NK-92 (cell line): ENCODE results near the gene JMJD6.
"Not testable (repeated sequence)": the region's sequence is repeated elsewhere in the genome, so short reads cannot be mapped to it uniquely, and the experiment has no call there.

ENCODE experiments used
- DNase-seq: peaks from one replicate; lab custom pipeline; 2025; ENCODE audit not compliant: unreplicated experiment; lab: John Stamatoyannopoulos, UW

JMJD6 gene

DNA sequence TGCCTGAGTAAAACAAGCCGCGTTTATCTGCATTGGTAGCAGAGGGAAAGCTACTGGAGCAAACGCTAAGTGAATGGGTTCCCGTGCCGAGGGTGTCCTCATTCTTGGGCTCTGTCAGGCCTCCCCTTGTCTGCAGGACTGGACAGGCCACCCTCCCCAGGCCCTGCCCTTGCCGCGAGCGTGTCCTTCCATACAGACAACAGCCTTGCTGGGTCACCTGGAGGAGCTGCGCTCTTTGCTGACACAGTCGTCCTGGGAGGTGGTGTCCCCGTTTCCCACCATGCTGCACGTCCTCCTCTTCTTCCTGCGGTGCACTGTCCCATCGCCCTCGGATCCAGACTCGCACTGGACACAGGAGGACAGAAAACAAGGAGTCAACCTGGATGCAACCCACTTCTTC lies 7.9 kb downstream of the JMJD6 start:
- DNase-seq: no peak

- DNase-seq: no peak
These were observed 9.6 kb downstream of the JMJD6 start for GRCh38 chr17:76716839-76717215.

GRCh38 chr17:76716146-76716838 lies 10.1 kb downstream of the JMJD6 start:
- DNase-seq: no peak

DNA sequence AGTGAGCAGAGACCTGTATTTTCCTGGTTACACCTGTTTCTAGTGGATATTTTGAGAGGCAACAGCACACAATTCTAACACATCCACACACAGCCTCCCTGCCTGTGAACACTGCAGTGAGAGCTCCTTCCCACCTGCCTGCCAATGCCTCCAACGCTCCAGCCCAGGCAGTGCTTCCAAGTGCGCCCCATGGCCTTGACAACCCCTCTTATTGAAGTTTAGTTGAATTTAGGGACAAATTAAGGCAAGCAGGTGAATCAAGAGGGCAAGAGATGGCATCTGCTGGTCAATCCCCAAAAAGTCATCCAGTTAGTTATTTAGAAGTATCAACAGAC lies 10.9 kb downstream of the JMJD6 start:
- DNase-seq: no peak

- DNase-seq: no peak
These were observed 11.4 kb downstream of the JMJD6 start for GRCh38 chr17:76714822-76715495.

GRCh38 chr17:76714336-76714735 lies 12.1 kb downstream of the JMJD6 start:
- no peak for DNase-seq

GRCh38 chr17:76713765-76714164 lies 12.6 kb downstream of the JMJD6 start:
- DNase-seq: no peak

DNA sequence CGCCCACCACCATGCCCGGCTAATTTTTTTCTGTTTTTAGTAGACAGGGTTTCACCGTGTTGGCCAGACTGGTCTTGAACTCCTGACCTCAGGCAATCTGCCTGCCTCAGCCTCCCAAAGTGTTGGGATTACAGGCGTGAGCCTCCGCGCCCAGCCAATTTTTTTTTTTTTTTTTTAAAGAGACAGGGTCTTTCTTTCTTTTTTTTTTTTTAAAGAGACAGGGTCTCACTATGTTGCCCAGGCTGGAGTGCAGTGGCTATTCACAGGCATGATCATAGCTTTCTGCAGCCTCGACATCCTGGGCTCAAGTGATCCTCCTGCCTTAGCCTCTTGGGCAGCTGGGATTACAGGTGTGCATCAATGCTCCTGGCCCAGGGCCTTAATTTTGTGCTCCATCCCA lies 14.1 kb downstream of the JMJD6 start:
- not testable (repeated sequence) for DNase-seq

GRCh38 chr17:76710863-76711611 lies 15.4 kb downstream of the JMJD6 start, which contains the start of gene MXRA7:
Gene MXRA7 (minus strand): TSS chr17:76710965. CDS start chr17:76710946, 19 bp downstream.
- DNase-seq: no peak

- not testable (repeated sequence) for DNase-seq
These were observed 16.2 kb downstream of the JMJD6 start for GRCh38 chr17:76709951-76710862.

DNA sequence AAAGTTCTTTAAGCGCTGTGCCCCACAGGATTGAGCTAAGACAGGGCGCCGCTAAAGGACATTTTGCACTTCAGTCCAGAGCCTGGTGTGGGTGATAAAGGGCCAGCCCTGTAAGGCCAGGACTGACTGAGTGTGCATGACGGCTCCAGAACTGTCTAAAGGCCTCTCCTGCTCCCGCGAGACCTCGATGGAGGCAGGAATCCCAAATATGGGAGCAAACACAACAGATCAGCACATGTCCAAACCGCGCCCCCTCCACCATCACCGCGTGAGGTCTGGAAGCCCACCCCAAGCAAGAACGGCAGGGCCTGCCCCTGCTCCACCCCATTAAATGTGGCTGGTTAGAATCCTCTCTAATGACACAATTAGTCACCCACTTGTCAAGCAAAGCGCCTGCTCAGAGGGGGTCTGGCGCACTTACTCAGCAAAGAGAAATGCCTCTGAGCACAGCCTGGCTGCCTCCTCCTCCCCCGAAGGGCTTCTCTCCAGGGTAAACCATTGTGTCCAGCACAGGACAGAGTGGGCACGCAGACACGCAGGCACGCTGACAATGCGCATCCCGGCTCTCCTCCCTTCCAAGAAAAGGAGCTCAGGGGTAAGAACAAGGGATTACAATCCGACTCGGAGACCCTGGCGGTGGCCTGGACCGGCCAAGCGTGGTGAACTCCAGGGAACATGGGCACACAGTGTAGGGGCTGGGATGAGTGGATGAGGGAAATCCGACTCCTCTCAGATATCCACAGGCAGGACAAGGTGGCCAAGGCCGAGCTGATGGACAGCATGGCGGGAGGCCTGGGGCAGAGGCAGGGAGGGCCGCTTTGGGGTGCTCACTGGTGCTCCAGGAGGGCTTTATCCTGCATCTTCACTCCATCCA lies 17.1 kb downstream of the JMJD6 start:
- DNase-seq: no peak

DNA sequence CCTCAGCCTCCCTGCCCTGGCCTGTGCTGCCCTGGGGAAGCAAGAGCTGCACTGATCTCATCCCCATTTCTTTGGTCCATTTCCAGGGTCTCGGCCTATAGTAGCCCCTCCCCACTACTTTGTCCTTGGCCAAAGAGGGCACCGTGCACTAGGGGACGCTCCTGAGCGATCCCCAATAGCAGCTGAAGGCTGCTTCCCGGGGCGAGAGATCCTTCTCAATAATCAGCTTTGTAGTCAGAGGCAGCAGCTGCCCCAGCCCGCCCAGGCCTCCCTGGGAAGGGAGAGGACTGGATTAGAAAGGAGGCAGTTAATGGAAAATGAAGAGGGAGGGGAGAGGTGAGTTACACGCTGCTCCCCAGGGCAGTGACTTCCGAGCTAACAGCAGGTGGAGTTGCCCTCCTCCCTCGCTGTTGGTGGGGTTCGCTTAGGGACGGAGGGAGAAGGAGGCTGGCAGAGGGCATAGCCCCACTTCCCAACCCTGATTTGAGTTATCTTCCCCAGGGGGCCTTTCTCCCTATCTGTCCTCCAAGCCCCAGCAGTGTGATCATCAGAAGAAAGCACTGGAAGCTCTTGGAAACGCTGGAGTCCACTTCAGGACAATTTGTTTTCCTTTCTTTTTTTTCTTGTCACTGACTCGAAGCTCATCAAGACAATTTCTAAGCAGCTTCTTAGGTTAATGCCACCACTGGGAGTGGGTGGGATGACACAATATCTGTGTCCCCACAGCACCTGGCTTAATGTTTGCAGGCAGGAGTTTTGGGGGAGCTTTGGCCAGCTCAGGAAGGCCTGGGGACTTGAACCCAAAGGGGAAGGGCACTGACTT lies 18.2 kb downstream of the JMJD6 start:
- DNase-seq: no peak

- DNase-seq: no peak
These were observed 19.6 kb downstream of the JMJD6 start for GRCh38 chr17:76706817-76707216.

- DNase-seq: no peak
These were observed 21.6 kb downstream of the JMJD6 start for GRCh38 chr17:76704805-76705204.

DNA sequence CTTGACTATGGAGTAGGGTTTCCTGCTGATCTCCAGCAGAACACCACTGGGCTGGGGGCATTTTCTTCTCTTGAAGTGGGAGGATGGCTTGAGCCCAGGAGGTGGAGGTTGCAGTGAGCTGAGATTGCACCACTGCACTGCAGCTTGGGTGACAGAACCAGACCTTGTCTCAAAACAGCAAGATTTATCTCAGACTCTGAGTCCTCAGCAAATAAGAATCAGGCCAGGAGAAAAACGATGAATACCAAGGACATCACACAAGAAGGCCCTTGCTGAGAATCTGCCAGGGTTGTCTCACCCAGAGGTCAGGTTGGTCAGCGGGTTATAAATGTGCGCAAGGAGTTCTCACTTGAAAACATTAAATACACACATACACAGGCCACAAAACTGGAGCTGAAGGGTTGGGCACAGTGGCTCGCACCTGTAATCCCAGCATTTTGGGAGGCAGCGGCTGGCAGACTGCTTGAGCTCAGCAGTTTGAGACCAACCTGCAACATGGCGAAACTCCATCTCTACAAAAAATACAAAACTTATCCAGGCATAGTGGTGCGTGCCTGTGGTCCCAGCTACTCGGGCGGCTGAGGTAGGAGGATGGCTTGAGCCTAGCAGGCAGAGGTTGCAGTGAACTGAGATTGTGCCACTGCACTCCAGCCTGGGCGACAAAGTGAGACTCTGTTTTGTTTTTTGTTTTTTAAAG lies 23.3 kb downstream of the JMJD6 start:
- DNase-seq: no peak

GRCh38 chr17:76702076-76702475 lies 24.3 kb downstream of the JMJD6 start:
- no peak for DNase-seq

GRCh38 chr17:76701471-76701967 lies 24.9 kb downstream of the JMJD6 start:
- DNase-seq: no peak
